ENCODE data around the gene GHRHR. TPM values are rescaled to one million over a fixed set of nuclear protein-coding genes. Genes with fewer than 3 reads are reported as not detected.

GHRHR gene
- total and polyA plus RNA-seq, 2 of the 4 experiments (the other 2 are of a cell fraction): not detected

DNA sequence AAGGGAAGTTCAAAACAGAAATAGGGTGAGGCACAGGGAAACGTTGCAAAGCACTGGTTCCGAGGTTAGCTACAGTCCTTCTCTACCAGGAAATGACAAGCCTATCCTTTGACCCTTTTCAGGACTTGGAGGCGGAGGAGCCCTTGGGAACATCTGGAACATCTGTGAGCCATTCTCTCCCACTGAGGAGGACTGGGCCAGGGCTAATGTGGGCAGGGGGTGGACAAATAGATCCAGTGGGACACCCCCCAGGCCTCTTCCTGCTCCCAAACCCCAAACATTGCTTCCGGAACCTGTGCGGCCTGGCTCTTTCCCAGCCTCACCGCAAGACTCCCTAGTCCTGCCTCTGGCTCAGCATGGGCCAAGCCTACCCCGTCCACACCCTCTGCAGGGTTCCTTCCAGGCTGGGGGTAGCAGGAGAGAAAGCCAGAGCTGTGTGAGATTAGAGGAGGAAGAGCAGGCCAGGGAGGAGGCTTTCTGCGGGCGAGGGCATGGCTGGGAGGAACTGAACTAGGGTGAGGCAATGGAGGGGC is 36.5 kb downstream of the GHRHR start:
- Histone ChIP-seq H2BK15ac (ENCODE audit: low read depth, low read length) (no peak overlapping the region), H3K4me1 (ENCODE audit: control insufficient read depth, insufficient read depth, low read length) (no peaks in the 10 kb centered on the region), H2AFZ (replicated peaks; ENCODE audit: low read length, poor library complexity) (no peak overlapping the region), H3K23ac (ENCODE audit: low read depth, low read length) (no peak overlapping the region), H3K4ac (ENCODE audit: low read depth, low read length) (no peak overlapping the region), H2BK120ac (ENCODE audit: low read depth, low read length) (no peak overlapping the region), H2AK5ac (ENCODE audit: low read depth, low read length) (no peak overlapping the region), H3K36me3 (ENCODE audit: control insufficient read depth, insufficient read depth, low read length) (no peaks in the 10 kb centered on the region), H4K91ac (ENCODE audit: insufficient read depth, low read depth, low read length) (no peak overlapping the region), H2BK20ac (ENCODE audit: low read depth, low read length) (no peak overlapping the region), H2AK9ac (replicated peaks; ENCODE audit: low read depth, low read length, poor library complexity) (no peak overlapping the region), H3K79me1 (ENCODE audit: low read depth in 1 of 2, low read length in 2 of 2) (no peaks in the 10 kb centered on the region), H4K20me1 (ENCODE audit: insufficient read depth, low read length) (no peaks in the 10 kb centered on the region), H4K5ac (ENCODE audit: low read depth, low read length) (no peak overlapping the region), H2BK5ac (ENCODE audit: low read depth, low read length, poor library complexity, severe bottlenecking) (no peak overlapping the region), H3K27me3 (ENCODE audit: control insufficient read depth, insufficient read depth, low read length) (peaks cover 7% of the 10 kb centered on the region), H4K8ac (ENCODE audit: low read depth in 2 of 2, low read length in 2 of 2) (no peak overlapping the region), H3K4me3 (ENCODE audit: insufficient read depth, low read depth, low read length) (no peak overlapping the region), H3K56ac (ENCODE audit: extremely low read depth, insufficient read depth, low read length) (no peak overlapping the region), H3K27ac (ENCODE audit: insufficient read depth, low read length) (no peak overlapping the region), H3K9me3 (ENCODE audit: control insufficient read depth, insufficient read depth, low read length) (no peaks in the 10 kb centered on the region), H3K9ac (ENCODE audit: low read depth, low read length) (no peak overlapping the region), H3K14ac (replicated peaks; ENCODE audit: low read depth, low read length) (no peak overlapping the region), H3K4me2 (ENCODE audit: low read depth, low read length) (no peak overlapping the region), H3K9me1 (ENCODE audit: insufficient read depth, low read length) (no peaks in the 10 kb centered on the region), H3K18ac (ENCODE audit: low read depth, low read length) (no peak overlapping the region)
- no TSS peak for BruUV-seq (replicated peaks)
- CTCF ChIA-PET: no interaction called here
- dilution Hi-C loops (cut with HindIII; ENCODE audit: low sequenced_read_pairs, unreplicated experiment) (no loop called here), in situ Hi-C loops (cut with MboI; ENCODE audit: low sequenced_read_pairs) (no loop called here), intact Hi-C loops (cut with micrococcal nuclease) (no loop called here)
- ATAC-seq (ENCODE audit: low read depth): no peak
- DNase-seq: no peak
- 40% methylated on average over 1 of the region's 9 CpGs; no CpG with 5 or more reads in 1 of the 2 experiments for WGBS, 2 experiments (ENCODE audit: extremely low coverage in 2 of 2, insufficient read length in 1 of 2)
- TF ChIP-seq MXI1 (IDR thresholded peaks at IDR 0.05; ENCODE audit: borderline replicate concordance, low read depth, low read length): no peak
- POLR2A ChIA-PET (ENCODE audit: unreplicated experiment): no interaction called here
